ENCODE results near the gene BUD13.
A peak's percentile ranks its signal among the peaks of the same experiment; 100 is the strongest.

The BUD13 gene

GRCh38 chr11:116742104-116742503, 30.7 kb downstream of the BUD13 start:
- no peak for DNase-seq

GRCh38 chr11:116740741-116741140, 32.0 kb downstream of the BUD13 start:
- DNase-seq, result no peak

GRCh38 chr11:116738975-116739374, 33.8 kb downstream of the BUD13 start:
- DNase-seq, result no peak

- DNase-seq, result no peak
Observed at GRCh38 chr11:116736763-116737162, 36.0 kb downstream of the BUD13 start.

- DNase-seq, result no peak
Observed at GRCh38 chr11:116733969-116734508, 38.7 kb downstream of the BUD13 start.

- DNase-seq, result no peak
Observed at GRCh38 chr11:116733043-116733755, 39.6 kb downstream of the BUD13 start.

GRCh38 chr11:116732271-116733042, 40.3 kb downstream of the BUD13 start:
- DNase-seq, result peak; percentile 33

GRCh38 chr11:116731821-116732220, 41.0 kb downstream of the BUD13 start:
- no peak for DNase-seq

- DNase-seq, result no peak
Observed at GRCh38 chr11:116731097-116731761, 41.6 kb downstream of the BUD13 start.

GRCh38 chr11:116730601-116731000, 42.2 kb downstream of the BUD13 start:
- DNase-seq, result no peak

- DNase-seq, result no peak
Observed at GRCh38 chr11:116730241-116730561, 42.6 kb downstream of the BUD13 start.

- DNase-seq, result no peak
Observed at GRCh38 chr11:116729501-116730240, 43.1 kb downstream of the BUD13 start.

GRCh38 chr11:116727990-116728389, 44.8 kb downstream of the BUD13 start:
- DNase-seq, result no peak

GRCh38 chr11:116725434-116726221, 47.2 kb downstream of the BUD13 start:
- DNase-seq, result no peak

GRCh38 chr11:116724813-116725212, 48.0 kb downstream of the BUD13 start:
- no peak for DNase-seq

GRCh38 chr11:116723511-116723910, 49.3 kb downstream of the BUD13 start:
- no peak for DNase-seq

GRCh38 chr11:116721988-116722387, 50.8 kb downstream of the BUD13 start:
- DNase-seq, result no peak

- DNase-seq, result no peak
Observed at GRCh38 chr11:116720895-116721294, 51.9 kb downstream of the BUD13 start.

GRCh38 chr11:116718955-116719501, 53.8 kb downstream of the BUD13 start:
- DNase-seq, result no peak

GRCh38 chr11:116716621-116717020, 56.2 kb downstream of the BUD13 start:
- DNase-seq, result no peak

- DNase-seq, result no peak
Observed at GRCh38 chr11:116715383-116715782, 57.4 kb downstream of the BUD13 start.

GRCh38 chr11:116714902-116715301, 57.9 kb downstream of the BUD13 start:
- DNase-seq, result no peak
